Inflammatory macrophage treated with lipopolysaccharide for 1 hour (primary cell): Measurements from ENCODE around the gene TMEM151B.
A peak's percentile ranks its signal among the peaks of the same experiment; 100 is the strongest.

ENCODE experiments used
- DNase-seq, 2 donors: peaks; one replicate each; pipeline ENCODE4 v3.0.0-alpha.2; 2020 to 2022

The TMEM151B gene

DNA sequence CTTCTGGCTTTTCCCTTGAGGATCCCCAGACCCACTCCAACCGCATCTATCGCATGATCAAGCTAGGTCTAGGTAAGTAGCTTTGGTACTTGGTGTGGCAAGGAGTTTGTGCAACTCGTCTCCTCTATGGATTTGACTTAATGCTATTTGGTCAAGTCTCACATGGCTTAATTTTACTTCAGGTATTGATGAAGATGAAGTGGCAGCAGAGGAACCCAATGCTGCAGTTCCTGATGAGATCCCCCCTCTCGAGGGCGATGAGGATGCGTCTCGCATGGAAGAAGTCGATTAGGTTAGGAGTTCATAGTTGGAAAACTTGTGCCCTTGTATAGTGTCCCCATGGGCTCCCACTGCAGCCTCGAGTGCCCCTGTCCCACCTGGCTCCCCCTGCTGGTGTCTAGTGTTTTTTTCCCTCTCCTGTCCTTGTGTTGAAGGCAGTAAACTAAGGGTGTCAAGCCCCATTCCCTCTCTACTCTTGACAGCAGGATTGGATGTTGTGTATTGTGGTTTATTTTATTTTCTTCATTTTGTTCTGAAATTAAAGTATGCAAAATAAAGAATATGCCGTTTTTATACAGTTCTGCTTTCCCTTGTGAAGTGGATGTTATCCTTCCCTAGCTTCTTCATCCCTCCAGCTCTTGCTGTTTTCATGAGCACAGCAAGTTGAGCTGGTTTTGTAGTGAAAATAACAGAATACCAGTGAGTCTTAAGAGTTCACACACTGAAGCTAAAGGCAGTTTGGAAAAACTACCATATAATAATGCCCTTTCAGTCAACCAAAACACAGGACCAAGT, 16.7 kb upstream of the TMEM151B start:
- DNase-seq: peak in 1 of 2 donors; percentile 70

DNA sequence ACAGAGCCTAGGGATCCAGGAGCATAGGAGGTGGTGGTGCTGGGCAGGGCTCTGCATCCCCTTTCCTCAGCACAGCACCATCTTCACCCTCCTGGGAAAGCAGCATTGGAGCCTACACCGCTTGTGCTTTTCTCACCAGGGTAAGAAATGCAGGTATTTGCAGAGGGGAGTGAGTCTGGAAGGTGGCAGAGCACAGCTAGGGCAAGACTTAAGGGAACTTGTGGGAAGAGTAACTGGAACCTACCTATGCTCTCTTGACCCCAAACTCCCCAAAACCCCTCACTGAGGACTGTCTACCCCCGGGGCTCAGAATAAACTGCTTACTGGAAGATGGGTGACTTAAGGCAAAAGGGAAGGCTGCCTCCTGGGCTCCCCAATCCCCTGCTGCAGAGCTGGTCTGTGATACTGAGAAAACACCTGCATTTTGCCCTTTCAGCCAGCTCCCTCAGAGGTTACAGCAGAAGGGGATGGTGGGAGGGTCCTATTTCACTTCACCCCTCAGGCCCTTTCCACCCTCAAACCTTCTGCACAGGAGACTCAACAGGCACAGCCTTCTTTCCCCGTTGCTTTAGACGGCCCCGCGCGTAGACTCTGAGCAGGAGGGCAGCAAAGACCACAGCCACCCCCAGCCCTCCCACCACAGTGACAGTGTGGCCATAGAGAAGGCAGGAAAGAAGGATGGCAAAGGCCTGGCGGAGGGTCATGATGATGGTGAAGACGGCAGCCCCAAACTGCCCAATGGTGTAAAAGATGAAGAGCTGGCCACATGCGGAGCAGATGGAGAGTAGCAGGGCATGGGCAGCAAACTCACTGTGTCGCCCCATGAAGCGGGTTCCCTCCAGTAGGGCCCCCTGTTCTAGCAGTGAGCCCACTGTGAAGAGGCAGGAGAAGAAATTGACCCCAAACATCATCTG, 15.8 kb upstream of the TMEM151B start:
- DNase-seq: no peak

DNA sequence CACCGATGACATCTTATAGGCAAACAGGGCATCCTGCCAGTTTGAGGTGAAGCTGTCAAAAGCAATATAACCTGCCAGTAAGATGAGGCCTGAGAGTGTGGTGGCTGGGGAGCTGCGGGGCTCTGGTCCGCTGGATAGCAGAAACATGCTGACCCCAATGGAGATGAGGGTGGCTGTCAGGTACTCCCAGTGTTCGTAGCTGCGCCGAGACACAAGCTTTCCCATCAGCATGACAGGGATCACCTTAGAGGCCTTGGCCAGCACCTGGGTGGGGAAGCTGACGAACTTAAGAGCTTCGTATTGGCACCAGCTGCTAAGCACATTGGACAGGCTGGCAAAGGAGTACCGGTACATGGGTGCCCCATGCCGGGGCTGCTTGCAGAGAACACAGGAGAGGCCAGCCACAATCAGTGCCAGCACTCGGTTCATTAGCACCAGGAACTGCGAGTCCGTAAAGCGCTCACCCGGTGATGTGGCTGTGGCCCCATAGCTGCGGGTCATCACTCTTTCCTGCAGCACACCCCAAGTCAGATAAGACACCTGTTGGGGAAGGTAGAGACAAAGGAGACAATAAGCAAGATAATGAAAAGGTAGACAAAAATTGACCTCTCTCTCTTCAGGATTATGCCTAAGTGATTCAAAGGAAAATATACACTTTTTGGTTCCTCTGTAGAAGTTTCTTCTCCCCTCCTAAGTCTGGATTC, 15.0 kb upstream of the TMEM151B start:
- DNase-seq: no peak

DNA sequence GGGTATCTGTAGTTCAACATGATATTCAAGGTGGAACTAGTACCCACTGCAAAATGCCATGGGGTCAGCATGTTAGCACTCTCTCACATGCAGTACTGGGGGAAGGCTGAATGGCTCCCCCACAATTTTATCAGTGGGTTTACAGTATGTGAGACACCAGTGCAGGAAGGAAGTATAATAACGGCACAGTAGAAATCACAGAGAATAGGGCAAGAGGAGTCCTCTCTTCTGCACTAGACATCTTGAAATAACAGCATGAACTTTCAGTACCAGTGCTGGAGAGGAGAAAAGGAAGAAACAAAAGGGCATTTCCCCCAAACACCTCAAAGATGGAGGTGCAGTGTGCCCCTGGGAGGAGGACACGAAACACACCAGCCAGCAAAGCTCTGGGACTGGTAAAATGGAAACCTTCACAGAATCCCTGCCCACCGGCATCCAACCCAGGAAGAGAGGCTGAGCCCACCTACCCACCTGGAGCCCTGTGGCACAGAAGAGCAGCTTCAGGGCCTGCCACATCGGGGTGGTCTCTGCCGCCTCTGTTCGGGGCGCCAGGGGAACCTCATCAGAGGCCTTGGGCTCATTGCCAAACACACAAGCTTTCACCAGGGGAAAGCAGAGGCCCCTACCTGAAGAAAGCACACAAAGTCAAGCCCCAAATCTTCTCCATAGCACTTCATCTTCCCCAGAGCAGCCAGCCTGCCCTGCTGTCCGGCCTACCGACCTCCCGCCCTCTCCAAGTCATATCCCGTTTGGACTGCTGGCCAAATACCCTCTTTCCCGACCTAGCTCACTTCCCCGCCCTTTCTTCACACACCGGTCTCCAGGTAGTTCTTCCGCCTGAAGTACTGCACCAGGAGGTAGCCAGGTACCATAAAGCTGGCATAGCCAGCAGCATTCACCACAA, 14.1 kb upstream of the TMEM151B start:
- no peak for DNase-seq

DNA sequence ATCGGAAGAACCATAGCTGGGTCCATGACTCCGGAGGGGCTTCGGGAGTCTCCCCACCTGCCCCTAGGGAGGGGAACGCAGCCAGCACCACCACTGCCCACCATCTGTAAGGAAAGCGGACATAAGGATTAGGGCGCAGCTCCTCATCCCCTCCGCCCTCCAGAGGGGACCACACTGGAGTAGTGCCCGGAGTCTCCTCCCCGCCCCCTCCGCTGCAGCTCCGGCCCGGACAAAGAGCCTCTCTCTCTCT, 13.6 kb upstream of the TMEM151B start:
- DNase-seq: peak in 1 of 2 donors; percentile 18

DNA sequence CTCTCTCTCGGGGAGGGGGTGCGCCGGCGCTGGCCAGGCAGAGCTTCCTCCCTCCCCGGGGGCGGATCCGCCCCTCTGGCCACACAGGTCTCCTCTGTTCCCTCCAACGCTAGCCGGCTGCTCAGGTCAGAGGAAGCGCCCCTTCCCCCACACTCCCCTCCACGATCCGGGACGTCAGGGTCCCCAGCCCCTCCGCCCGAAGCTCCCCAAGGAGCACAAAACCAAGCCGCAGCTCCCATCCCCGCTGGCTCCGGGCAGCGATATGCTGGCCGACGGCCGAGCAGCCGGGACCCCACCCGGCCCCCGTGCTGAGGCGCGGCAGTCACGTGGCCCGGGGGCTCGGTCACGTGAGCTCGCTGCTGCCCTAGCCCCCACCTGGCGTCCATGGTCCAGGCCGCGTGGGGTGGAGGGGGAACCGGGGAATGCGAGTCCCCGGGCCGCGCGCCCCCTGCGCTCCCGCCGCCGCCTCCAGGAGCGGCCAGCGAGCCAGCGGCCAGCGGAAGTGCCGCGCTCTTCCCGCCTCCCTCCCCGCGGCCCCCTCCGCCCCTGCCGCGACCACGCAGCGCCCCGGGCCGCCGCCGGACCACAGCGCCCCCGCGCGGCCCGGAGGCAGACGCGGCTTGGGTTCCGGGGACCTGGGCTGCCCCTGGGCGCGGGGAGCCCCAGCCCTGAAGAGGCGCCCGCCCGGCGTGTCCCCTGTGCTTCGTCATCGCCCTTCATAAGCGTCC, 13.1 kb upstream of the TMEM151B start, which contains the start of gene SLC35B2:
Gene SLC35B2, minus strand, starts transcription at position 504 of the 728 bp plus-strand sequence. Its CDS starts 118 bp downstream, at position 386.
- DNase-seq: peak in 1 of 2 donors; percentile 63

DNA sequence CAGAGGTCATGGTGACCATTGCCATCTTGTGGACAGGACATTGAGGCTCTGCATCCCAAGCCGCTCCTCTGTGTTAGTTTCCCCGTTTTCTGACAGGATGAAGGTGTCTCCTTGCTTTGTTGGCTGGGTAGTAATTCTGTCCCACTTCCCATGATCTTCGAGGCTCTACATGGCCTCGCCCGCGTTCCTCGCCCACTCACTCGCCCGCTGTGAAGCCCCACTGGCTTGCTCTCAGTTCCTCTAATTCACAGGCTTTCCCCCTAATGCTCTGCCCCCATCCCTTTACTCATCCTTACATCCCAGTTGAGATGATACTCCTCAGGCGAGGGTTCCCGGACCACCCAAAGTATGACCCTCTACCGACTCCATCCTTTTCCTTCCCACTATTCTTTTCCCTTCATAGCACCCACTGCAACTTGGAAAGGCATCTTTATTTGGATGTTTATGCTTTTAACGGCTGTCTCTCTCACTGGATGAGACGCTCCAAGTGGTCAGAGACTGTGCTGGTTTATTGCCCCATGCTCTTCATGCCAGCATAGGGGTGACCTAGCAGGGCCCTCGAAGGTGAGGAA, 12.4 kb upstream of the TMEM151B start:
- peak; percentile 67 to 86 for DNase-seq

DNA sequence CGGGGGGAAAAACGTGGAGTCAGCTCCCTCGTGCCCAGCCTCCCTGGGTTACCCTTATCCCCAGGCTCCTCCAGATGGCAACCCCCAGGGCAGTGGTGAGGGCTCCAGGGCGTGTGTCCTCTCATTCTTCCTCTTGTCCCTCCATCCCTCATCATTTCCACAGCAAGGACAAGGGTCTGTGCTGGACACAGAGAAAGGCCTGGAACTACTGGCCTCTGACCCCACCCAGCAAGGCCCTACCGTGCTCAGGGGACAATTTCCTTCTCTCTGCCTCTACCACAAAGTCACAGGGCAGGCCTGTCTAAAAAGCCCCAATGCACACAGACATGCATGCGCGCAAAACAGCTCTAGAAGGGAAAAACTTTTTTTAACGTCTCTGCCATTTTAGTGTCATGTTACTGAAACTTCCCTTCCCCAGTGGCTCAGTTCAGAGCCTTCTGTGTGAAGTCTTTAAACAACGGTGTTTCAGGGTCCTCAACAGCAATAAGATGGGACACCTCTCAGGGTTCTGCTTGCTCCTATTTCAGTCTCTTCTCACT, 11.9 kb upstream of the TMEM151B start:
- no peak for DNase-seq

DNA sequence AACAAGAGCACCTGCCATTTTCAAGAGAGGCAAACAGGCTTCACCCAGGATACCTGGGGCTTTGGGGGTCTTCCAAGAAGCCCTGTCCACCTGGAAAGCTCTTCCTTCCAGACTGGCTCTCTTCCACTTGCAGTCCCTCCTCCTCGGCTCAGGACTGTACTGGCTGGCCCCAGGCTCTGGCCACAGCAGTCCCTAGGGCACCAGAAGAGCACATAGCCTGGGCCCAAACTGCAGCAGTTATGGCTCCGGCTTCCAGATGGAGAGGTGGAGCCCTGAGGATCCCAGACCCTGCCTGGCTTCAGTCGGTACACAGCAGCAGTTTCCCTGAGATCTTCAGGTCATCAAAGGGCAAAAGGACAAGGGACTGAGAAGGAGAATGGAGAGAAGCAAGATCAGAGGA, 11.3 kb upstream of the TMEM151B start:
- no peak for DNase-seq

DNA sequence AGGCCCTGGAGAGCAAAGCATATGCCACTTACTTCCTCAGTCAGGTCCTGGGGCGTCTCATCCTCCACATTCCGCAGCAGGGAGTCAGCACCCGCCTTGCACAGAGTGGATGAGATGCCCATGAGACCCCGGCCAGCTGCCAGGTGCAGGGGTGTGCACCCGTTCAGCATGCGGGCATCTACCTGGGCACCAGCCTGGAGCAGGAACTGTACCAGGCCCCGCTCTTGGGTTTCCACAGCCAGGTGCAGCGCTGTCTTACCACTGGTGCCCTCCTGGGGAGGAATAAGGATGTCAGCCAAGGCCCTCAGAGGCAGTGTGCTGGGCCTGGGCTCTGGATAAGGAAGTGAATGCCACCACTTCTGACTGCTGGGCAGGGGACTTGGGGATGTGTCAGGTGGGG, 10.2 kb upstream of the TMEM151B start:
- no peak for DNase-seq

DNA sequence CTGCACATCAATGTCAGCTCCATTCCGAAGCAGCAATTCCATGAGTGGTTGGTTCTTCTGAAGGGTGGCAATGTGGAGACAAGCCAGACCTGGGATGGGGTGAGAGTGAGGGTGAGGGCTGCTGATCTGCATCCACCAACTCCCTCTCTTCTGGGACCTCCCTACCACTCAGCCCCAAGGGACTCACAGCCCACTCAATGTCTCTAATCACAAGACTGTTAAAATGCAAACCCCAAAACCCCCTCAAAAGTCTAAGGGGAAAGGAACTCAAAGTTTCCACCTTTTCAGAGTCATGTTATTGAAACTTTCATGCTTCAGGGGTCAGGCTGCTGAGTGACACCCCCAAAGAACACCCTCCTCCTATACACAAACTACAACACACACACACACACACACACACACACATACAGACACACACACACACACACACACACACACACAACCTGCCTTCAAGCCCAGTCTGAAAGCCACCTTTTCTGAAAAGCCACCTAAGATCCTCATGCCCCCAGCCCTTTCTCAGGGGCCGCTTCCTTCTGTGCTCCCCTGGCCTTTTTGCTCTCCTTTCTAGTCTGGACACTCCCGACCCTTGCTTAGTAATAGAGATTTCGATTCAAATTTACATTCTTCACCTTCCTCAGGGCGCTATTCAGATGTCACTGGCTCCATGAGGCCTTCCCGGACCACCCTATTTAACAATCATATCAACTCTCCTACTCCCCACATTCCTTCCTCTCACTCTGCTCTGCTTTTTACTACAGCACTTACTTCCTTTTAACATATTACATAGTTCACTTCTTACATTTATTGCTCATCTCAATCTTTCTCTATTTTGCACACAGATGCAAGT, 9.6 kb upstream of the TMEM151B start:
- no peak for DNase-seq

DNA sequence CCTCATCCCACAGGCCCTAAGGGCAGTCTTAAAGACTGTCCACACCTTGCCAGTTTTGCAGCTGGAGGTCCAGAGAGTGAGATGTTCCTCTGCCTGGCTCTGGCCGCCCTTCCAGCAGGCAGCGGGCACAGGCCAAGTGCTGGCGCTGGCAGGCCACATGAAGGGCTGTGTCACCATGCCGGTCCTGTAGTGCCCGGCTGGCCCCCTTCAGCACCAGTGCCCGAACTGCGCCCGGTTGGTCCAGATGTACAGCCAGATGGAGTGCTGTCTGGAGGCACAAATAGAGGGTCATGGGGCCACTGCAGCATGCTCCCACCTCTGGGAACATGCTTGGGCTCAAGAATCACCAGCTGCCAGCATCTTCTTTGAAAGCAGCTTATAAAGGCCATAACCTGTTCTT, 8.7 kb upstream of the TMEM151B start:
- DNase-seq: no peak

DNA sequence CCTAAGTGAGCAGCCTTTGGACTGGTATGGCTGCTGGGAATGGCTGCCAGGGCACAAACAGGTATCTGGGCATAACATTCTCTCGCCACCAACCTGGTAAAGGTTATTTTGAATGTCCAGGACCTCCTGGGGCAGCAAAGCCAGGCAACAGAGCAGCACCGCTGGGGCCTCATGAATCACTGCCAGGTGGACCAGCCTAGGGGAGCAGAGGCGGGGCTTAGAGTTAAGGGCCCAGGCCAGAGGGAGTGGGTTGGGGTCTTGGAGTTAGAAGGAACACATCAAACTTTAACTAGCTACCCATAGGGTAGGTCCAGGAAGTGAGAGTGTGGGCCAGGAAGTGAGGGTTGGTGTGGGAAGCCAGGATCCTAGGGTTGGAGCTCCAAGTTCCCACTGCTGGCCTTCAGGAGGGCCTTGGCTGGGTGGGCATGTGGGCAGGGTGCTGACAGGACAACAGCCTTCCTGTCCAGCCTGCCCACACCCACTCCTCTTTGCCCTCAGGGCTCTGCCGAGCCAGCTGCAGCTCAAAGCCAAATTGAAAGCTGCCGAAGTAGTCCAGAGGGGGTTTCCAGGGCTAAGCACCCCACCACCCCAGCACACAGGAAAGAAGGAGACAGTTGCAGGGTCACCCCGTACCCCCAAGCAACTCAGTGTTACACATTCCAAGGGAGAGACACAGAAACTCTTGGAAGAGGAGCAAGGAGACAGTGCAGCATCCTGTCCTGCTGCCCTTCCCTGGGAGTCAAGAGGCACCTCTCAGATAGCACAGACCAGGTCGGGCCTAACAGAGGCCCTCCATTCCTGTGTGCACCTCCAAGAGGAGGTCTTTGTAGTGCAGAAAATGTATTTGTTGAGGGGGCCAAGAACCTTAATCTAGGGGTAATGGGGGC, 7.5 kb upstream of the TMEM151B start:
- DNase-seq: peak; percentile 51 to 74

DNA sequence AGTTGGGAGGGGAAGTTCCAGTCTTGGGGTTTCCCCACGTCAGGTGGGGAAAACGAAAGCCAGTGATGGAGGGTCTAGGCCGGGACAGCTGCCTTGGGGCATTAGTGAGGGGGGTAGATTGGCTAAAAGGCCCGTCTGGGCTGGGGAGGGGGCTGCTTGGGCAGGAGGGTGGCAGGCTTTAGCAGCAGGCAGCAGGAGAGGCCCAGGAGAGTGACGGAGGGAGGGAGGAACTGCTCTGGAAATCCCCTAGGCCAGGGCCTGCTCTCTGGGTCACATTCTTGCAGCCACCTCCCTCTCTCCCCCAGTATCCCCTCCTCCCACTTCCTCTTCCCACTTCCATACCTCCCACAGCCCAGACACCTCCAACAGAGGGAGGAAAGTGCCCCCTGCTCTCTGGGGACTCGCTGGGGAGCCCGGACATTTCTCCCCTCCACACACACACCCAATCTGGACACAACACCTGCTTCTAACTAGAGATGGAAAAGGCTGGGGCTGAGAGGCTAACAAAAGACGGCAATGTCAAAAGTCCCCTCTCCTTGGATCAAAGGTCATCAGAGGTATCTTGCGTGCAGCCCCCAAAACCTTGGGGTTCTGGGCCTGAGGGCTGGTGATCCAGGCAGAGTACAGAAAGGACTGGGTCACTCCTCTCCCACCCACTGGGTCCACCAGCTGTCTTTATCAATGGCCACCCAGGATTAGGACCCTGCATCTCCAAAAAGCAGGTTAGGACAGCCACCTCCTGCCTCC, 6.7 kb upstream of the TMEM151B start:
- DNase-seq: peak; percentile 64 to 74

DNA sequence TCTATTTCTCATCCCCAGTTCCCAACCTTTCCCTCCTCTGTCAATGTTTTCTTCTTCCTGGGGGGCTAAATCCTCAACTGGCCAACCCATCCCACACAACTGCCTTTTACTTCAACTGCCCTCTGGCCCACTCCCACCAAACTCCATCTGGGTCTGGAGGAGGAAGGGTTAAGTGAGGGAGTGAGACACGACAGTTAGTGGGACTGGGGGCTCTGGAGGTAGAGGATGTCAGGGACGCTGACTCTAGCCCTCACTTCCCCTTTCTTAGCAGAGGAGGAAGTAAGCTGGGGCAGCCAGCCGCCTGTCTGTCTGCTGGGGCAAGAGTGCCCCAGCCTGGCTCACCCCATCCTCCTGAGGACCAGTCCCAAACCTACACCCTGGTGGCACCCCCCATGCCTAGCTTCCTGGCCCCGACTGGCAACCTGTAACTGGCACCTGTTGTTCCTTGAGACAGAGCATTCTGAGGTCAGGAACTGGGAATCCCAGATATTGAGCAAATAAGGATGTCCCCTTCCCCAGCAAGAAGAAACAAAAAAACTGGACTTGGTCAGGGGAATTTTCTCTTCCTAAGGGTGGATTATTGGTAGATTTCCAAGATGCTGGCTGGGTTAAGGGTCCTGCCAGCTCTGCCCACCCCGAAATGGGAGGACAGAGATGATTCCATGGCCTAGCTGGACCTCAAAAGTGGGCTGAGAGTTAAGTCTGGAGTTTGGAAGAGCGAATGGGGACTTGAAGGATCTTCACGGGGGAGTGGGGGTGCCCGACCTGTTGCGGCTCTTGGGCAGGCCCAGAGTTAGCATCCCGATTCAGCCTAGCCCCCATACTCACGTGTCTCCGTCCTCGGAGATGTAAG, 5.9 kb upstream of the TMEM151B start:
- peak; percentile 75 to 80 for DNase-seq

DNA sequence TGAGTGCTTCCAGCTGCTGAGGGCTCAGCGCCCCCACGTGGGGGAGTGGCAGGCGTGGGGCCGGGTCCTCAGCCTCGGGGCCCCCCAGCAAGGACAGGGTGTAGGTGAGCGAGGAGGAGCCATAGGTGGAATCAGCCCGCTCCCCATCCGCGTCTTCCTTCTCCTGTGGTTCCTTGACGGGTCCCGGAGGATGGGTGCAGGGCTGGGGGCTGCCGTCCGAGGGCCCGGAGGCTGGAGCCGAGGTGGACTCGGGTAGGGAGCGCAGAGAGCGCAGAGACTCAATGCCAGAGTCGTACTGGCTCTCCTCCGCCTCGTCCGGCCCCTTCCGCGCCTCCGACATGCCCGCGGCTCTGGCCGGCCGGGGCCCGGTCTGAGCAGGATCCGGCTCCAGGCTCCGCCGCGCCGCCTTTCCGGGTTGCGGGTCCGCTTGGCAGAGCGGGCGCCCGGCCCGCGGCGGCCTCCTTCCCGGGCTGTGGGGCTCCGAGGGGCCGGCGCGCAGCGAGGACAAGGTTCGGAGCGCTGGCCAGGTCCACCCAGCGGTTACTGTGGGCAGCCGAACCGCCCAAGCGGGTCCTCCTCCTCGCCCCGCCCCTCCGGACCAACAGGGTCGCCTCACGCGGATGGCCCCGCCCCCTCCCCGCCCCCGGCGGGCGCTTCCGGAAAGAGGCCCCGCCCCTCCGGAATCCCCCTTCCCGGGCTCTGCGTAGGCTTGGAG, 5.1 kb upstream of the TMEM151B start, which contains the start of gene NFKBIE:
Gene NFKBIE, minus strand, starts transcription at position 545 of the 715 bp plus-strand sequence. Its CDS starts 205 bp downstream, at position 340.
- DNase-seq: peak; percentile 94 to 99
